Stimulated activated CD4-positive, alpha-beta T cell treated with anti-CD3 and anti-CD28 coated beads, Interleukin-1b, Interleukin-23, amount 100 ng/mL, for 48 hours (primary cell): Measurements from ENCODE around the gene SLC25A10.
"Not testable (repeated sequence)": the region's sequence is repeated elsewhere in the genome, so short reads cannot be mapped to it uniquely, and the experiment has no call there.

Experiments used
- DNase-seq: peaks from one replicate; pipeline ENCODE4 v3.0.0-alpha.2; 2020

The SLC25A10 gene

DNA sequence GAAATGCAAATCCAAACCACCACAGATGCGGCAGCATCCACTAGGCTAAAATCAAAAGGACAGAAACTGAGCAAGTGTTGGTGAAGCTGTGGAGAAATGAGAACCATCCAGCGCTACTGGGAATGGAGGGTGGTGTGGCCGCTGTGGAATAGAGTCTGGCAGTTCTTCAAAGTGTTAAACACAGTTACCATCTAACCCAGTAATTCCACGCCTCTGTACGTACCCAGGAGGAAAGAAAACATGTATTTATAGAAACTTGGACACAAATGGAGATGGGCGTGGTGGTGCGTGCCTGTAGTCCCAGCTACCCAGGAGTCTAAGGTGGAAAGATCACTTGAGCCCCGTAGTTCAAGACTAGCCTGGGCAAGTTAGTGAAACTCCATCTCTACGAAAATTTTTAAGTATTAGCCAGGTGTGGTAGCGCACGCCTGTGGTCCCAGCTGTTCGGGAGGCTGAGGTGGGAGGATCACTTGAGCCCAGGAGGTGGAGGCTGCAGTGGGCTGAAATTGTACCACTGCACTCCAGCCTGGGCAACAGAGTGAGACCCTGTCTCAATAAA lies 11.6 kb downstream of the SLC25A10 start:
- no peak for DNase-seq

DNA sequence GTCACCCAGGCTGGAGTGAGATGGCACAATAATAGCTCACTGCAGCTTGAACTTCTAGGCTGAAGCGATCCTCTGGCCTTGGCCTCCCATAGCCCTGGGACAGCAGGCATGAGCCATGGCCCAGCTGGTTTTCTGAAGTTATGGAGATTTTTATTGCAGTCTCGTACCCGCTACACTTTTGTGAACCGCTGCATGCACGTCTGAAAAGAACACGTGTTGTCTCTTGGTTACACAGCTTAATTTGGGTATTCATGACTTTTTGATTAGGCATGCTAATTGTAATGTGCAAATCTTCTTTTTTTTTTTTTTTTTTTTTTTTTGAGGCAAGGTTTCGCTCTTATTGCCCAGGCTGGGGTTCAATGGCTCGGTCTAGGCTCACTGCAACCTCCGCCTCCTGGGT lies 13.4 kb downstream of the SLC25A10 start:
- no peak for DNase-seq

DNA sequence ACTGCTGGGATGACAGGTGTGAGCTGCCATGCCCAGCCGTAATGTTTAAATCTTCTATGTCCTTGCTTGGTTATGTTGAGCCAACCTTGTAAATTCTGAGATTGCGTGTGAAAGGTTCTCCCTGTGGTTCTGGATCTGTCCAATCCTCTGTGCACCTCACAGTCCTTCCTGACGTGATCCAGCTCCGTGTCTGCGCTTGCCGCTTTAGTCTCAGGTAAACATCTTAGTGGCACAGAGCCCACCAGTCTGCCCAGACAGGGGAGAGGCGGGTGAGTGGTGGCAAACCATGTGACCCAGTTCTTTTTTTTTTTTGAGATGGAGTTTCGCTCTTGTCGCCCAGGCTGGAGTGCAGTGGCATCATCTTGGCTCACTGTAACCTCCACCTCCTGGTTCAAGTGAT lies 13.9 kb downstream of the SLC25A10 start:
- no peak for DNase-seq

DNA sequence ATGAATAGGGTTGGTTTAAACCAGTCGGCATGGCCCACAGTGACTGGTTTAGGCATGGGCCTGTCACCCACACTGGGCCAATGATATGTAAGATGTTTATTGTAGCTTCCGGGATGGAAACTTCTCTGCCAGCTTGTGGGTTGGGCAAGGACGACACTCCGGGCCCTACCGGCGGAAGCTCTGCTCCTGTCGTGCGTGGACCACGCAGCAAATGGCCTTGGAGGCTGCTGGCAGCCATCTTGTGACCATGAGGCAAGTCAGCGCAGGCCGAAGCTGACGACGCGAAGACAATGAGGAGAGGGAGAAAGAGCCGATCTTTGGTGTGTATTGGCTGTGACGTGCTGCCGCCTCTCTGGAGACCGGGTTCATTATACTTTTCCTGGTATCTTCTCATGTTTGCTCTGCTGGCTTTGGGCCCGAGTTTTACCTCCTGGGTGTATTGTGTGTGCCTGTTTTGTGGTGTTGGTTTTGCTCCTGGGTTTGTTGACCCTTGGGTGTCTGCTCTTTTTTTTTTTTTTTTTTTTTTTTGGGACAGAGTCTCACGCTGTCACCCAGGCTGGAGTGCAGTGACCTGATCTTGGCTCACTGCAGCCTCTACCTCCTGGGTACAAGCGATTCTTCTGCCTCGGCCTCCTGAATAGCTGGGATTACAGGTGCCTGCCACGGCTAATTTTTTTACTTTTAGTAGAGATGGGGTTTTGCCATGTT lies 15.4 kb downstream of the SLC25A10 start:
- no peak for DNase-seq

DNA sequence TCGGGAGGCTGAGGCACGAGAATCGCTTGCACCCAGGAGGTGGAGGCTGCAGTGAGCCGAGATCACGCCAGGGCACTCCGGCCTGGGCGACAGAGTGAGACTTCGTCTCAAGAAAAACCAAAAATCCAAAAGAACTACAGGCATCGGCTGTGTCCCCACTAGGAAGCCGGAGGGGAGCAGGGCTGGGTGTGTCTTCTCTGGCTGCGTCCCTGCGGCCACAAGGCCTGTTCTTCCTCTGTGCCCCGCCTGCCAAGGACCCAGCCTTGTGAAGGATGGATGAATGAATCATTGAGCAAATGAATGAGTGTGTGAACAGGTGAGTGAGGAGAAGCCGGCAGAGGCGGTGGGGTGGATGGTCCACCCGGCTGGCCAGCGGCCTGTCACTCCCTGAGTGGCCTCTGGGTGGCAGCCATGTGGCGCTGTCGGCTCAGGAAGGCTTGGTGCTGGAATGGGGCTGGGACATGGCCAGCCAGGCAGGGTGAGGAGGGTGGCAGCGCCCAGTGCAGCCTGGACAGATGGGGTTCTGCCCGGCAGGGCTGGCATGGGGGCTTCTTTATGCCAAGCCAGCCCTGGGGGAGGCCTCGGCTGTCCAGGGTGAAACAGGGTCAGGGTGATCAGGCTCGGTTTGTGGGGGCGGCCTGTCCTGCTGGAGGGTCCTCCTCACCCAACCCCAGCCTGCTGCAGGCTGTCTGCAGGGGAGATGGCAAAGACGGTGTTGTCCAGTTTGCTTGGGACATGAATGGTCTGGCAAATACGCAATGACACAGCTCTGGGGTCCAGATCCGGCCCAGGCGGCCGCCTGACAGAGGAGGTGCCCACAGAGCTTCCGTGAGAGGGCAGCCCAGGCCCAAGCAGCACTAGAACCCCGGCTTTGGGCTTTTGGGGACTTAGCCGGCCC lies 21.7 kb downstream of the SLC25A10 start:
- DNase-seq = peak; percentile 75

DNA sequence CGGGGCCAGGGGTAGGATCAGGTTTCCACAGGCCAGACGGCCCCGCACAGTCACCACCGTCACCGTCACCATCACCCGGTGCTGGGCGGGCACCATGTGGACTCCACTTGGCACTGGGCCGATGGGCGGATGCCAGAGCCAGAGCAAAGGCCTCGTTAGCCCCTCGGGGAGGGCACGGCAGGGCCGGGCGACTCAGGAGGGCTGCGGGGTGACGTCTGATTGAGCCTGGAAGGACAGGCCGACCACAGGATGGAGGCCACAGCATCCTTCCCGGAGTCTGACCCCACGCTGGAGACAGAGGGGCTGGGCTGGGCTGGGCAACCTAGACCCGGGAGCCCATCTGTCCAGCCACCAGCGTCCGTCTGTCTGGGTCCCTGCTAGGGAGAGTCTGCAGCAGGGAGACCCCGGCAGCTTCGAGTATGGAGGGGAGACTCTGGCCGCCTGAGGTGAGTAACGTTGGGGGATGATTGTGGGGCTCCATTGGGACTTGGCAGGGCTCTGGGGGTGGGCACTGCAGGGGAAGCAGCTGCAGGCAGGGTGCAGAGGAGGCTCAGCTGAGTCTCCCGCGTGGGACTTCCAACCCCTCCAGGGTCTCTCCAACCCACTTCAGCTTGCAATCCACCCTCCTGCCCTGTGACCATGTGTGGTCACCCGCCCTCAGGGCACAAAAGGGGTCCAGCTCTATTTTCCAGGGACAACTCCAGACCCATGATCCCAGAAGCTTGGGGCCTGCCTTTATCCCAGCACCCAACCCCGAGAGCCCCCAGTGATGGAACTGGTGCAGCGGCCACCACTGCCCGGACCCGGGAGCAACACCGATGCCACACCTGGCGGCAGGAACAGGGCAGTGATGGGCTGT lies 22.6 kb downstream of the SLC25A10 start:
- no peak for DNase-seq

DNA sequence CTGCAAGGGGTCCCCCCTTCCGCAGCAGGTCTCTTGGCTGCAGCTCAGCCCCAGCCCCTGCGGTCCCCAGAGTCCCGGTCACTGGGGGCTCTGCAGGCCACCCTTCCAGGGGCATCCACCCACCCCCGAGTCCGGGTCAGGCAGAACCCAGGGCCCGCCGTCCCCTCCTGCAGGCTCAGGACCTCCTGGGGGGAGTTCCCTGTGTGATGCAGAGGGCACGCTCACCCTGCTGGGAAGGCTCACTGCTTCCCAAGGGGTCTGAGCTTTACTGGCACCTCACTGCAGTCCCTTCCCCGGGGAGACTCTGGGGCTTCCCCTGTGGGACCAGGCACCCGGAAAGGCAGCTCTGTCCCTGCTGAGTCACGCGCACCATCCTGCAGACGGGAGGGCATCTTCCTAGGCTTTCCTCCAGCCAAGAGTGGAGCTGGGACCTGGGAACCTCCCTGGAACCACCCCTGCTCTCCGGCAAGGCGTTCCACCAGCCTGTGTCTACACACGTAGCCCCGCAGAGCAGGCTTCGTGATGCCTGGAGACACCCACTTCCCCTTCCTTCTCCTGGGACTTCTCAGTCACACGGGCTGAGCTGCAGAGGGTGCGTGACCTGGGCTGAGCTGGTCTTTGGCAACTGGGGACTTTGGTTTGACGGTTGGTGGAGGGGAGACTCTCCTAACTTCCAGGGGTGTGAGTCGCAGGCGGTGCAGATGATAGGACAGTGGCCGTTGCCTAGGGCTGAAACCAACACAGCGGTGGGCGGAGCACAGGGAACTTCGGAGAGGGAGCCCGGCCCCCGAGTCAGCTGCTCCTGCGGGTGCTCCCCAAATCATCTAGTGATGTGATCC lies 23.4 kb downstream of the SLC25A10 start:
- no peak for DNase-seq

DNA sequence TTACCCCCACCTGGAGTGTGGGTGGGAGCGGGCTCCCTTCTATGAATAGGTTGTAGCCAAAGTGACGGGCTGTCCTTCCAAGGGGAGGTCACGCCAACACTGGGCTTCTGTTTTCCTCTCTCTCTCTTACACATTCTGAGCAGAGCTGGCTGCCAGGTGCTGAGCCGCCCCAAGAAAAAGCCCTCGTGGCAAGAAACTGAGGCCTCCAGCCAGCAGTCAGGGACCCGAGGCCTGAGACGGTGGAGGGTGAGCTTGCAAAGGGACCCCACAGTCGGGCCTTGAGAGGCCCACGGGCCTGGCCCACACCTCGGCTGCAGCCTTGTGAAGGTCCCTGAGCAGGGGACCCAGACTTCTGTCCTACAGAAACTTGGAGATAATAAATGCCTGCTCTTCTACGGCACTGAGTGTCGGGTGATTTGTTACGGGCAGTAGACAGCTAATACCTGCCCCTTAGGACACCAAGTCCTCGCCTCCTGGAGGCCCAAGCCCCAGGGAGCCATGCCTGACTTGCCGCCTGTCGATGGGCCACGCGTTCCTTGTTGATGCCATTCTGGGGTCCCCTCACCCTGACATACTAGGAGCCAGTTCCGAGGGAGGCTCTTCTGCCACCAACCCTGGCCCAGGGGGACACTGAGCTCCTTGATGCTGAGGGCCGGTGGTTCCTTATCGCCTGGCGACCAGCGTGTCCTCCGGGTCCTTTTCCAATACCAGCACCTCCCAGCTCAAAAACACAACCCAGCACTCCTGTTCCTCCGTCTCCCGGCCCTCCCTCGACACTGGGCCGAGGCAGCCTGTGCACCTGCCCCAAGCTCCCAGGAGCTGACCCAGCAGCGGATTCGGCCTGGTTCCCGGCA lies 26.1 kb downstream of the SLC25A10 start:
- no peak for DNase-seq

DNA sequence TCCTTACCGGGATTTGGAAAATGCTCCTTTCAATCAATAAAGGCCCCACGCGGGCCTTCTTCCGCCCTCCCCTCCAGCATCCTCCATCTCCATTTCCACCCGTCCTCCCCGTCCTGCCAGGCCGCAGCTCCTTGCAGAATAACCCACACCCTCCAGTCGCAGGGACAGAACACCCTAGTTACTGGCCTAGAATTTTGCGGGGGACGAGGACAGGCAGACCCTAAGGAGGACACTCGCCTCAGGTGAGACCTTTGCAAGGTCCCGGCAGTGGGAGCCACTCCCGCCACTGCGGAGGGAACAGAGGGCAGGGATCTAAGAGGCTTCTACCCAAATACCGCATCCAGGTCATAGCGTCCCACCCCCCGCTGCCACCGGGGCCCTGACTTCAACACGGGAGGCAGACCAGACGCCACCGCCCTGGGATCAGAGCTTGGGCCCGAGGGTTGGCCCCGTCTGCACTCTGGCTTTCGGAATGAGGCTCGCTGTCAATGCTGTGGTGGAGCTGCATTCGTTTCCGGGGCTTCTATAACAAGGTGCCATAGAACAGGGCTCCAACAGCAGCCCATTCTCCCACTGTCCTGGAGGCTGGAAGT lies 26.8 kb downstream of the SLC25A10 start:
- no peak for DNase-seq

DNA sequence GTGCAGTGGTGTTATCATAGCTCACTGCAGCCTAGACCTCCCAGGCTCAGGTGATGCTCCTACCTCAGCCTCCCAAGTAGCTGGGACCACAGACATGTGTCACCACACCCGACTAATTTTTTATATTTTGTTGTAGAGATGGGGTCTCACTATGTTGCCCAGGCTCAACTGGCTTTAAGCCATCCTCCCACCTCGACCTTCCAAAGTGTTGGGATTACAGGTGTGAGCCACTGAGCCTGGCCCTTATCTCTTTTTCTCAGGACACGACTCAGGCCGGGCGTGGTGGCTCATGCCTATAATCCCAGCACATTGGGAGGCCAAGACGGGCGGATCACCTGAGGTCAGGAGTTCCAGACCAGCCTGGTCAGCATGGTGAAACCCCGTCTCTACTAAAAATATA lies 27.5 kb downstream of the SLC25A10 start:
- DNase-seq = not testable (repeated sequence)

DNA sequence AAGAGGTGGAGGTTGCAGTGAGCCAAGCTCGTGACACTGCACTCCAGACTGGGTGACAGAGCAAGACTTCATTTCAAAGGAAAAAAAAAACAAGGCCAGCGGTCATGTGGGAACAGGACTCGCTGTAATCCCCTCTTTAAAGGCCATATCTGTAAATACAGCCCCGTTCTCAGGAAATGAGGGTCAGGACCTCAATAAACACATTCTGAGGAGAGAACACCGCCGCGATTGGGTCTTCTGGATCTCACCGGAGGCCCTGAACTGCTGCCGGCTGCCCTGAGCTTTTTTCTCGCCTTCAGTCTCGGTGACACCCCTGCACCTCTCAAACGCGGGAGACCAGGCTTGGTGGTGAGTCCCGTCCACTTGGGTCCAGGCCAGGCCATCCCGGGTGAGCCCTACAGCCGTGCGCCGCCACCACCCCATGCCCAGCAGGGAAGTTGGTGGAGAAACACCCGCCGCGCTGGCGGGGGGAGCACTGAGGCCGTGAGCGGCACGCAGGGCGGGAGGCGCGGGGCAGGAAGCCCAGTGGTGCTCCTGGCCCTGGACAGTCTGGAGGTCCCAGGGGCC lies 28.4 kb downstream of the SLC25A10 start:
- no peak for DNase-seq

DNA sequence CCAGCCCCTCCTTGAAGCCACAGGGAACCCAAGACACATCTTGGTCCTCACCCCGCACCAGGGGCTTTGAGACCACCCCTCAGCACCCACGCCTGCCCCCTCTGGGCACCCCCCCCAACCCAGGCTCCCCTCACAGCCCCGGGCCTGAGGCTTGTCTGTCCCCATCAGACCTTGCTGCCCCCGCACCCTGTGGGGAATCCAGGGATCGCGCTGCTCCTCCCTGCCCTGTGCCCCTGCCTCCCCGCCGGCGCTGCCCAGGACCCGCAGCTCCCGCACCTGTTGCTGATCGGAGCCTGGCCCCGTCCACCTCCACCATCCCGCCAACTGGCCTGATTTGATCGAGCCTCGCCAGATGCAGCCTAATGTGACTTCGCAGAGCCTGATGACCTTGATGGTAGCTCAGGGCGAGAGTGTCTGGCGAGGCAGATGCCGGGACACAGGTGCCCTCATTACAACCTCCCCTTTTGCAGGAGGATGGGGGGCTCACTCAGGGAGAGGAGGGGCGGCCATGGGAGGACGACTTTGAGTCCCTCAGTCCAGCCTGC lies 29.0 kb downstream of the SLC25A10 start:
- no peak for DNase-seq

DNA sequence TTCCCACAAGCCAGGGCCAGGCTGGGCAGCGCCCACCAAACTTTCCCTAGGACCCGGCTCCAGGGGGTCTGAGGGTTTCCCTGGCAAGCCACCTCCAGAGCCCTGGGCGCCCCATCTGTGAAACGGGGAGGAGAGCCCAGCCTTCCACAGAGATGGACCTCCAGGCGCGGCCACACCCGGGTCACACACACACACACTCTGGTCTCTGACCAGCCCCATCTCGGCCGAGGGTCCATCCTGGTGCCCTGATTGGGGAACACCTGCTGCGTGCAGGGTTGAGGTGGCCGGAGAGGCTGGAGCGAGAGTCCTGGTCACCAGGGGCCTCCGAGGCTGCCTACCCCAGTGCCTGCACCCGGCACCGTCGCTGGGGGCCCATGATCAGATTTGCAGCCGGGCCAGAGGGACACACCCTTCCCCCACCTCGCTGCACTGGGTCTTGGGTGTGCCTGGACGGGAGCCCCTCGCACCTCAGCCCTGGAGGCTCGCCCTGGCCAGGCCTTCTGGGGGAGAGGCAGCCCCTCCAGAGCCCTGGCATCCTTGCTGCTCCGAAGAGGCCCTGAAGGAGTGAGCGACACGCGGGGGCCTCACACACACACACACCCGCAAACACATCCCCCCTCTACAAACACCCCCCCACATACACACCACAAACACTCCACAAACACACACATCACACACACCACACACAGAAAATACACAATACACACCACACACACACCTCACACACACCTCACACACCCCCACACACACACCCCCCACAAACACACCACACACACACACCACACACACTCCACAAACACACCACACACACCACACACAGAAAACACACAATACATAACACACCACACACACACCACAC lies 29.7 kb downstream of the SLC25A10 start:
- no peak for DNase-seq
